NCI-H526 treated with DMSO at 0.1 percent for 48 hours (cell line): Measurements from ENCODE around the gene KCNK16.

ENCODE experiments used
- DNase-seq: peaks from one replicate; lab custom pipeline; 2025; lab: John Stamatoyannopoulos, UW

The KCNK16 gene

GRCh38 chr6:39341937-39342336 lies 19.4 kb upstream of the KCNK16 start:
- no peak for DNase-seq

- DNase-seq = no peak
These were observed 18.9 kb upstream of the KCNK16 start for GRCh38 chr6:39341352-39341751.

GRCh38 chr6:39339868-39340550 lies 17.5 kb upstream of the KCNK16 start:
- DNase-seq = no peak

DNA sequence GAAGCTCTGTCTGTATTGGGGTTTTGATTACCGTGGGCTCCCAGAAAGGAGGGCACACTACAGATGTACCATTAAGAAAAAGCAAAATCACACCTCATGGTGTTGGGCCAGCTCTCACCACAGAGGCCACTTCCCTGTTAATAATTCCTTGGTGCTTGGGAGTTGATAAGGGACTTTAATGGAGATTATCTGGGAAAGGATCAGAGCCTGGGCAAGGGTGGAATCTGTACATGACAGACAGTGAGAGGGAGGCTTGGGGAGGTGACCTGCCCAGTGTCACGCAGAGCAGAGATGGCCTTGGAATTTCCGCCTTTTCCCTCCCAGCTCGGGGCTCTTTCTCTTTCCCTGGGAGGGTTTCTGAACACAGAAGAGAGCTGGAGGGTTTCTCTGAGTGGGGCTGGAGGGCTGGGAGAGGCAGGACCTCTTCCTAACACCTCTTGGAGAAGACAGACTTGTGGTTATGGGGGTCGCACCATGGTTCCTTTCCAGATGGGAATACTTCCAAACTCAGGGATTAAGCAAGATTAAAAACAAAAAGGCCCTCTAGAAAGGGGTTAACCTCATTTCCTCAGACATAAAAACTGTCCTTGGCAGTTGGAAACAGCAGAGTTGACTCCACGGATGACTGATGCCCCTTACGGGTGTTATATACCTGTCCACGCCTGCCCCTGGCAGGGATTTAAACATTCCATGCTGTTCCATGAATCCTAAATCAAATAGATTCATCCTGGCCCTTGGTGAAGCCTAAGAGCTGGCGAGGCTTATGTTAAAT lies 16.8 kb upstream of the KCNK16 start:
- no peak for DNase-seq

- no peak for DNase-seq
These were observed 15.9 kb upstream of the KCNK16 start for GRCh38 chr6:39338397-39338796.

- no peak for DNase-seq
These were observed 13.5 kb upstream of the KCNK16 start for GRCh38 chr6:39335780-39336545.

- DNase-seq = no peak
These were observed 11.3 kb upstream of the KCNK16 start for GRCh38 chr6:39333644-39334438.

GRCh38 chr6:39330476-39330875 lies 8.0 kb upstream of the KCNK16 start:
- DNase-seq = no peak

GRCh38 chr6:39330057-39330456 lies 7.6 kb upstream of the KCNK16 start:
- DNase-seq = no peak

GRCh38 chr6:39328066-39328465 lies 5.6 kb upstream of the KCNK16 start:
- no peak for DNase-seq

DNA sequence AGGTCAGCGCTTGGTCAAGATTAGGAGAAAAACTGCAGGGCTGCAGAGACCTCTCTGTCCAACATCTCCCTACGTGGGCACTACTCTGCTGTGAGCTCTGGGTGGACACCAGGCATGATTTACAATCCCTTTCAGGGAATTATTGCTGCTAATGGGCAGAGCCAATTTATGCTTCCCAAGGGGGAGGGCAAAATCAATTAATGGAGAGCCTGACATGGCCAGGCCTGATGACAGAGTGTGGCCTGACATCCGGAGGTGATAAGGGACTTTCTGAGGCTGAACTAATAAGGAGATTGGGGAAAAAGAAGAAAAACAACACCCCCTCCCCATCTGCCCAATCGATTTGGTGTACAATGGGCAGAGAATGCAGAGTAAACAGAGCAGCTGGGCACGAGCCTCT lies 5.0 kb upstream of the KCNK16 start:
- no peak for DNase-seq

GRCh38 chr6:39321761-39322160 lies 741 bp downstream of the KCNK16 start:
- DNase-seq = no peak

DNA sequence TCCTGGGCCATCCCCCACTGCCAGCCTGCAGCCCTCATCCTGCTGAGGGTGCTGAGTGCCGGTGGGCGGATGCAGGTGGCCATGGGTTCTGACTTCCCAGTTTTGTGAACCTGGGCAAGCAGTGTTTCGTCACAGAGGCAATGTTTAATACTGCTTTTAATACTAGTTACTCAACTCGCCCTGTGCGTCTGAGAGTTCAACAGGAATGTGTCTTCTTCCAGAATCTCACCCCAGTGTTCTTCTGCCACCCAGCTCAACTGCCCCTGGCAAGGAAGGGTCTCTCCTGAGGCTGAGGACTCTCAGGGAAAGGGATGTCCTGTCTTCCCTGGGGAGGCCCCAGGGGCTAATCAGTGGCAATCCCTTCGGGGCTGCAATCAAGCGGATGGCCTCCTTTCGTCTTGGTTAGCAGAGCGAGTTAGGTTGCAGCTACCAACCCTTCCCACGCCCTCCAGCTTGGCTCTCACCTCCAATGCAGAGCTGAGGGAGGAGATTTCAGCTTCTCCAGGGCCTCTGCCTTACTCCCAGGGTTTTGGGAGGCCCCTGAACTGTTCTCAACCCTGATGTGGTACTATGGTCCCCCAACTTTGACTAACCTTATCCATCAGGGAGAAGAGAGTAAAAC lies 2.0 kb downstream of the KCNK16 start:
- DNase-seq = no peak

GRCh38 chr6:39319621-39320362 lies 2.7 kb downstream of the KCNK16 start:
- no peak for DNase-seq

- no peak for DNase-seq
These were observed 5.2 kb downstream of the KCNK16 start for GRCh38 chr6:39317256-39317655.

DNA sequence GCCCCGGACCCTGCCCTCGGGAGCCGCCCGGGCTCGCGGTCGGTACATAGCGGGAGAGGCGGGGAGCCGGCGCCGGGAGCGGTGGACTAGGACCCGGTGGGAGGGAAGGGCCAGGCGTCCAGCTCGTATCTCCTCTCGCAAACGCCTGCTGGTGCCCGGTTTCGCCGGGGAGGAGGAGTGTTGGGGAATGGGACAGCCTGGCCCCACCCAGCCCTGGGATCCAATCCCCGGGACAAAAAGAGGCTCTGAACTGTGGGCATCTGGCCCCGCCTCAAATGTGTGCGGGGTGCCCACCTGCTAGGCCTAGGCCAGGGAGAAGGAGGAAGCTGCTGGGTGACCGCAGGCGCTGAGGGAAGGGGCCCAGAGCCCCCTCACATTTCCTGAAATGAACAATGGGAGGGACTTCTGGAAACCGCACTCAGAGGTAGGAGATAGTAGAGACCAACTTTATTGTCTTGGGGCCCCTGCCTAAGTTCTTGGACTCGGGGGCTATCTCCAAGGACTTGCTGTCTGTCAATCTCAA lies 8.2 kb downstream of the KCNK16 start, which contains the start of gene KCNK17:
Gene KCNK17 (minus strand): TSS at position 147 of the 523 bp plus-strand sequence. CDS start 99 bp downstream, at position 48.
- no peak for DNase-seq

DNA sequence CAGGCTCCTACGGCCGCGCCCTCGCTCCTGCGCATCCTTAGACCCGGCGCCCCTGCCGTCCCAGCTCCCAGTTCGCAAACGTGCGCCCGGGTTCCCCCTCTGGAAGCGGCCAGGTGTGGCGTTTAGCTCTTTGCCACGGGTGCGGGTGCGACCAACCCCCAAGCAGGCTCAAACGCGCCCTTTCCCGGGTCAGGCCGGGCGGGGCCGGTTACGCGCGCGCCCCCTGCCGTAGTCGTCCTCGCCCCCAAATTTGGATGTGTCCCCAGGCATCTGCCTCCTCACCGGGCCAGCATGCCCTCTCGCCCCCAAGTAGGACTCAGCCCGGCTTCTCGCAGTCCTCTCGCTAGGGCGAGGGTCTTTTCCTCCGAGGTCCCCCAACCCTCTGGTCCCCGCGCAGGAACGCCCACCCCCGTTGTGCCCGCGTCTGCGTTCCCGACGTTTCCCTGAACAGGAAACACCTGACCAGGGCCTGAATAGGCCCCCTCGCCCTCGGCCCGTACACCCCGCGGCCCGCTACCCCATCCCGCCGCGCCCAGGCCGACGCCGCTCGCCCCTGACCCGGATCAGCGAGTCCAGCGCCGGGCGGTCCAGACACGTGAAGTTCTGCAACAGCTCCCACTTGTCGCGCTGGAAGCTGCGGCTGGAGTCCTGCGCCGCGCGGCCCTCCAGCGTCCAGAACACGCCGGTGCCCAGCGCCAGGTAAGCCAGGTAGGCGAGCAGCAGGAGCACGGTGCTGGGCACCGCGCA lies 8.8 kb downstream of the KCNK16 start:
- DNase-seq = no peak

DNA sequence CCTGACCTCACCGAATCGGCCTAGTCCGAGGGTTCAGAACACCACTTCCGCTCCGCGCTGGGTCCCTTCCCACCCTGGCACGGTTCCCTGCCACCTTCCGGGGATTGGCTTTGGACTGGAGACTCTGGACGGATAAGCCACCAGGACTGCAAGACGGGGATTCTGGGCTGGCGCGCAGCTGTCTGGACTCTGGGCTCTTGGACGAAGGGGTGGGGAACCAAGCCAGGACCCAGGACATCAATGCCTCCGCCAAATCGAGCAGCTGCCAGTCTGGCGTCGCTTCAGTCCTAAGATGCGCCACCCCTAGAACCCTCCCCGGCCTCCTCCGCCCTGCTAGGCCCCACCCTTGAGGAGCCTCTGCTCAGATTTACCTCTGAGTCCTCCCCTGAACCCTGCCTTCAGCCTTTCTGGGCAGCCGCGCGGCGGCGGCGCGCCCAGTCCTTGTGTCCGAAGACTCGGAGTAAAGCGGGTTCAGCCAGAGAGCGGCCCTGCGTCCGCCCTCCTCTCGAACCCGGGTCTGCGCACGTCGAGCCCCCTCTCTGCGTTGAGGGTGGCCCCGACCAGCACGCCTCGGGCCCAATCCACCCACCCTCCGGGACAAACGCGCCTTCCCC lies 9.5 kb downstream of the KCNK16 start:
- no peak for DNase-seq

GRCh38 chr6:39310542-39310941 lies 12.0 kb downstream of the KCNK16 start:
- DNase-seq = no peak
